GM18520 (cell line): ENCODE data around the gene PTPN20.

Source experiments
- ATAC-seq: cut with Tn5 transposase; IDR thresholded peaks from one replicate; pipeline ENCODE4 v1.9.1; 2021; ENCODE audit not compliant: unreplicated experiment

PTPN20 gene

DNA sequence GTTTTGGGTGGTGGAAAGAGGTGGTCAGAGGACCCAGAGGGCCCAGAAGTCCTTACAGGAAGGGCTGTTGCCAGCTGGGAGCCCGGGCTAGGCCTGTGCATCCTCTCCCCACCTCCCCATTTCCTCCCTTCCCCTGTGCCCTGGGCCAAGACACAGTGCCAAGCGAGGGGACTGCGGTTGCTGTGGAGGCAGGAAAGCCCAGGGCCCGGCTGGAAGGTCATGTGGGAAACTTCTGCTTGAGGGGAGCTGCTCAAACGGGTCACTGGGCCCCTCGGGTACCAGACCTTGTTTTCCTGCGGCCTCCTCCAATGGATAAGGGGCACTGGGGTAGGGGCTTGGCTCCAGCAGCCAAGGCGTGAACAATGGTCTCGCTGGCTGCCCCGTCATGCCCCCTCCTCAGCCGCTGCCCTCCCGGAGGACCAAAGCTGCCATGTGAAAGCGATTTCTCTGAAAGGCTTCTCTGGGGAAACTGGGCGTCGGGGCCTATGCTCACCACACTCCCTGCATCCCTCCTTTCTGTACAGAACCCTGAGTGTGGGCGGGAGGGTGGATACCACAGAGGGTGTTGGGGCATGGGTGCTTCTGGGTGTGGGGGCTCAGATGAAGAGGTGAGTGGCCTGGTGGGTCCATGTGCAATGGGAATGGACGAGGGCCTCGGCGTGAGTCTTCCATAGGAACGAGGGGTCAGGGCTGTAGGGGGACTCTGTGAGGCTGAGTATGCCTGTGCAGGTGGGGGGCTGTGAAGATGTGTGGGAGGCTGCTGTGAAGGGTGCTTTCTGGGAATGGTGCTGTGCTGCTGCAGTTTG is 135.3 kb downstream of the PTPN20 start:
- no peak for ATAC-seq

DNA sequence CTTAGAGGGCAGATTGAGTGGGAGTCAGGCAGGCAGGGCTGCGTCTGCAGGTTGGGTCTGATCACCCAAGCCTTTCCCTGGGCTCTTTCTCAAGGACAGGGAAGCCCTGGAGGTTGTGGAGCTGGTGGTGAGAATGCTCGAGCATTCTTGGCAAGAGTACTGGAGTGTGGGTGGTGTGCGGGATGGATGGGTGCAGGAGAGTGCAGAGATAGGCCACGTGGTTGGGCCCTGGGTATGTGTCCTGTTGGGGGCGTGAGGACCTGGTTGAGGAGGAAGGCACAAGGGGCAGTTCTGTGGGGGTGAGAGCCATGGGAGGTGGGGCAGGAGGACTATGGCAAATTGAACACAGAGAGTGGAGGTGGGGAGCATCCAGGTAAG is 135.9 kb downstream of the PTPN20 start:
- no peak for ATAC-seq

- ATAC-seq: no peak
These were observed 136.6 kb downstream of the PTPN20 start for GRCh38 chr10:47047577-47048525.

DNA sequence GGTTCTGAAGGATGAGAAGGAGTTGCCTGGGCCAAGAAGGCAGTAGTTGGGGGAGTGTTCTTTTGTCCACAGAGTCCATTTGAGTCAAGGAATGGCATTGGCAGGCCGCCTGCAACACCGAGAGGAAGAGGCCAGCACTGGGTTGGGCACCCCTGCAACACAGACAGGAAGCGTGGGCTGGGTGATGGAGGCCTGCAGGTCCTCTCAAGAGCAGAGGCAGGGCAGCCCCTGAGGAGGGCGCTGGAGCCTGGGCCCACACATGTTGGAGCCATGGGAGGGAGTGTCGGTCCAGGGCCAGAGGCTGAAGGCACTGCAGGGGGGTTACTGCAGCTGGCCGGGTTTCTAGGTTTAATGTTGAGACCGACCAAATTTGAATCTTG is 137.3 kb downstream of the PTPN20 start:
- ATAC-seq: no peak

DNA sequence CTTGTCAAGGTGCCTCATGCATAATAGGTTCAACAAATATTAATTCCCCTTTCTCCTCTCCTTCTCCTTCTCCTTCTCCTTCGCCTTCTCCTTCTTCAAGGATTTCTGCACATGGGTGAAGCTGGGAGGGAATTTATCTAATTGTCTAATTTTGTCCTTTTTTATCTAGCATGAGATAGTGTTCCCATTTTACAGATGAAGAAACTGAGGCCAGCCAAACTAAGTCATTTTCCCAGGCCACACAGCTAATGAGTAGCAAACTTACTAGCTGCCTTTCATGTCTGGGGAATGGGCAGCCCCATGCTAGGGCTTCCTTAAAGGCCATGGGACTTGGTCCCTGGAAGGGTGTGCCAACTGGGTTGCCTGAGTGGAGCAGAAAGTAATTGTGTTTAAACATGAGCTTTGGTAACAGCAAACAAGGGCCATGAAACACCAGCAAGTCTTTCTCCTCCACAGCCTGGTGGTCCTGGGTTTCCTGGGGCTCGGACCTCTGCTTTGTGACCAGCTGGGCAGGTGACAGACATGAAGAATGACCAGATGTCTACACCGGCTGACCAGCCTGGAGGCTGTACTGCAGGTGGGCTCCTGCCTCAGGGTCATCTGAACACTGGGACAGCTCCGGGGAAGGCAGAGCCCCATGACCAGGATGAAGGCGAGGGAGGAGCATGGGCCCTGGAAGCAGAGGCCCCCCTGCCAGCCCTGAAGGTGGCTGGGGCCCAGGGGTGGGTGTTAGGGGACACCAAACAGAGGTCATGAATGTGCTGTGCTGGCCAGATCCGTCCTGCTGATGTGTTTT is 138.0 kb downstream of the PTPN20 start:
- no peak for ATAC-seq

DNA sequence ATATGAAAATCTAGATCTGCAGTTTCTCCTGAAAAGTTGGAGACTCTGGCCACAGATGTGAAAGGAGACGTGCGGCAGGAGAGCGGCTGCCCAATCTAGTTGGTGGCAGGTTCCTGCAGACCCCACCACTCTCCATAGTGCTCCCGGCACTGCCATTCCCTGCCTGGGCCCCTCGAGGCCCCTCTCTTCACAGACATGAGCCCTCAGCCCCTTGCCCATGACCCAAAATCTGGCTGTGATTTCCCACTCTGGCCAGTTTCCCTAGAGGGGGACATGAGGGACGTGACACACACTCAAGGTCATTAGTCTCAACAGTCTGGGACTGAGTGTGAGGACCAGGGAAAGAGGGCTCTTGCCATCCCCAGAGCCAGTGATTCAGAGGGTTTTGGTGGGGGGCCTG is 138.7 kb downstream of the PTPN20 start:
- no peak for ATAC-seq

DNA sequence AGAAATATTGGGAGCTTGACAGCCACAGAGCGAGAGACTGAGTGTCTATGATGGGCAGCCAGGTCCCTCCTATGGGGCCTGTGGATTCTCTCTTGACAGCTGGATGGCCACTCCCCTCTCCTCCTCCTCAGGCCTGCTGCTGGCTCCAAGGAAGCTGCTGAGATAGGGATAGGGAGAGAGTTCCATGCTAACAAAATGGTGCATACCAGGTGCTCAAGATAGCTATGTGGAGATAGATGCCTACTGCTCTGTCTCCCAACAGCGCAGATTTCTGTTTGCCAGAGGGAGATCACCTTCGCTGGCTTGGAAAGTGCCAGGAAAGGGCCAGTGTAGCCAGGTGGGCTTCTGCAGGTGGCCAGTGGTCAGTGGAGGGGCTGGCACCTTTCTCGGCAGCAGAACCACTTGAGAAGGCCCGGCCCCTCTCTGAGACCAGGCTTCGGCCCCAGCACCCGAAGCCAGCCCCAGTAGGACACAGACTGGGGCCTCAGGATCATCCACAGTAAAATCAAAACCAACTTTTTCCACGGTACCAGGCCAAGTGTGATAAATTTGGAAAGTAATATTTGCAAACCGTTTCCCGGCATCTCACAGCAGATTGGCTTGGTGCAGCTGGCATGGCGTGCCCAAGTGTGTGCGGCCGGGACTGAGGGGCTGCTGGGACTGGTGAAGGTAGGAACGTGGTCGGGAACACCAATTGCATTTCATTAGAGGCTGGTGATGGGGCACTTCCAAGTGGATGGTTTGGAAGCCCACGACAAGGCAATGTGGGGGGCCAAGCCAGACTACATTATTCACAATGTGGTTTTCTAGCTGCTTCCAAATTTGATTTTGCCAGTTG is 139.6 kb downstream of the PTPN20 start:
- ATAC-seq: no peak

DNA sequence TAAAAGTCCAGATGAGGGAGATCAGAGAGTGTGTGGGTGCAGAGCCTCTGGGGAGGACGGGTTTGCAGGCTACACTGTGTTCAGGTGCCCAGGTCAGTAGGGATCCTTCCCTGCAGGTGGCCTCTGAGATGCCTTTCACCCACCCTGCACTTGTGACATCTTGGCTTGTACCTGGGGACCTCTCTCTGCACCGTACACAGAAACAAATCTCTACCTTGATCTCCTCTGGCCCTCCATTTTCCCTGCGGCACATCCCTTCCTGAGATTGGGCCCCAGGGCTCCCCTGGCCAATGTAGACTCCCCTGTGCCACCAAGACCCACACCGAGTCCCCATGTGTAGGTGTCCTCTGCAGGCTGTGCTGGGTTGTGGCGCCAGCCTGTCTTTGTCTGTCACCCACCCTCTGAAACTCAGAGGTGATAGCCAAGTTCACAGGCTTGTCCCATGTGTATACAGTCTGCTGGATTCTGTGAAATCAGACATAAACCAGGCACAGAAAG is 140.6 kb downstream of the PTPN20 start:
- ATAC-seq: no peak
